Measurements from ENCODE around the gene HIVEP3. TPM values are rescaled to one million over a fixed set of nuclear protein-coding genes. Genes with fewer than 3 reads are reported as not detected.

Gene HIVEP3
- total RNA-seq, 1 experiment from 2014 or later: 0.55 TPM

DNA sequence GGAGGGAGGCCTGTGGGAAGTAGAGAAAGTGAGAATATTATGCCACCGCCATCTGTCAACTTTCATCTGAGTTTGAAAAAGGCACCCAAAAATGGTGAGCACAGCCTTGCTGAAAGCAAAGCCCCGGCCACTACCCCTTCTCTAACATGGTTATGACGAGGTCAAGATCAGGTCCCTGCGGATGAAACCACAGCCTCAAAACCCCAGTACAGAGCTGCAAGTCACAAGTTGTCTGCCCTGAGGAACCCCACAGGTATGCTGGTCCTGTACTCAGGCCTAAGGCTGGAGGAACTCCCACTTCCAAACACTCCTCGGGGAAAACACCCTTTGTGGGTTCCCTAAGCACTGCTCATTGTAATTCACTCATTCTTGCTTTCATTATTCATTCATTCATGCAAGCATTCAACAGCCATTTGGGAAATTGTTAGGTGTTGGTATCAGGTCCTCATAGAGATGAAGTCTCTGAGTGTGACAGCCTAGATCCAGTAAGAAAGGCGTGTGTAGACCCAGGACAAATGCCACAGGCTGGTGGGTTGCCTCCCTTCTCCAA lies 217.7 kb downstream of the HIVEP3 start (continued):
- TF ChIP-seq FOXJ3 (CRISPR knock-in tag; IDR thresholded peaks at IDR 0.05; ENCODE audit: borderline replicate concordance) (no peak), NFE2L1 (CRISPR knock-in tag; IDR thresholded peaks at IDR 0.05) (no peak)

- no peaks in the 10 kb centered on the region for H3K36me3 Mint-ChIP-seq
- no peak for ATAC-seq
These were observed 218.1 kb downstream of the HIVEP3 start for GRCh38 chr1:41700581-41700980.

GRCh38 chr1:41699861-41700248 lies 218.9 kb downstream of the HIVEP3 start:
- DNase-seq (ENCODE audit: low spot score): no peak
- H3K4me1 Mint-ChIP-seq: no peaks in the 10 kb centered on the region
- no peaks in the 10 kb centered on the region for H3K36me3 Mint-ChIP-seq
- CTCF ChIA-PET: interaction anchor here (1.6 kb wide), 1 partner anchor 126 kb away, joined by 6 read pairs; no protein-coding TSS in a partner anchor
- ATAC-seq: no peak
- no peak overlapping the region for H3K27ac Mint-ChIP-seq
- H3K9me3 Mint-ChIP-seq: no peaks in the 10 kb centered on the region
- H3K27me3 Mint-ChIP-seq (ENCODE audit: low read depth): no peaks in the 10 kb centered on the region
- no peak overlapping the region for H3K4me3 Mint-ChIP-seq
- POLR2A ChIA-PET: interaction anchor here (0.6 kb wide), 1 partner anchor 33 kb away, joined by 4 read pairs; no protein-coding TSS in a partner anchor
- TF ChIP-seq MYBL2 (CRISPR knock-in tag; IDR thresholded peaks at IDR 0.05): no peak
- no peak for TF ChIP-seq ZNF671 (CRISPR knock-in tag; IDR thresholded peaks at IDR 0.05)
- TF ChIP-seq, protein P1, sequence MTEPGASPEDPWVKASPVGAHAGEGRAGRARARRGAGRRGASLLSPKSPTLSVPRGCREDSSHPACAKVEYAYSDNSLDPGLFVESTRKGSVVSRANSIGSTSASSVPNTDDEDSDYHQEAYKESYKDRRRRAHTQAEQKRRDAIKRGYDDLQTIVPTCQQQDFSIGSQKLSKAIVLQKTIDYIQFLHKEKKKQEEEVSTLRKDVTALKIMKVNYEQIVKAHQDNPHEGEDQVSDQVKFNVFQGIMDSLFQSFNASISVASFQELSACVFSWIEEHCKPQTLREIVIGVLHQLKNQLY (CRISPR knock-in tag; IDR thresholded peaks at IDR 0.05): no peak
- TF ChIP-seq IRF2 (CRISPR knock-in tag; IDR thresholded peaks at IDR 0.05; ENCODE audit: borderline replicate concordance, low read depth): no peak
- no peak for TF ChIP-seq USF1 (CRISPR knock-in tag; IDR thresholded peaks at IDR 0.05)
- TF ChIP-seq ATF2 (CRISPR knock-in tag; IDR thresholded peaks at IDR 0.05; ENCODE audit: borderline replicate concordance, low read depth): no peak
- TF ChIP-seq SP1 (CRISPR knock-in tag; conservative IDR thresholded peaks at IDR 0.05): no peak

More at GRCh38 chr1:41700581-41700980, 218.1 kb downstream of the HIVEP3 start:
- TF ChIP-seq CREB1 (CRISPR knock-in tag; IDR thresholded peaks at IDR 0.05): no peak
- no peak for TF ChIP-seq GTF2I (CRISPR knock-in tag; conservative IDR thresholded peaks at IDR 0.05)
- TF ChIP-seq, protein P2, sequence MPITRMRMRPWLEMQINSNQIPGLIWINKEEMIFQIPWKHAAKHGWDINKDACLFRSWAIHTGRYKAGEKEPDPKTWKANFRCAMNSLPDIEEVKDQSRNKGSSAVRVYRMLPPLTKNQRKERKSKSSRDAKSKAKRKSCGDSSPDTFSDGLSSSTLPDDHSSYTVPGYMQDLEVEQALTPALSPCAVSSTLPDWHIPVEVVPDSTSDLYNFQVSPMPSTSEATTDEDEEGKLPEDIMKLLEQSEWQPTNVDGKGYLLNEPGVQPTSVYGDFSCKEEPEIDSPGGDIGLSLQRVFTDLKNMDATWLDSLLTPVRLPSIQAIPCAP (CRISPR knock-in tag; IDR thresholded peaks at IDR 0.05): no peak
- TF ChIP-seq ZNF423 (CRISPR knock-in tag; IDR thresholded peaks at IDR 0.05): no peak
- no peak for TF ChIP-seq FOXJ3 (CRISPR knock-in tag; IDR thresholded peaks at IDR 0.05; ENCODE audit: borderline replicate concordance)
- TF ChIP-seq, protein P3, sequence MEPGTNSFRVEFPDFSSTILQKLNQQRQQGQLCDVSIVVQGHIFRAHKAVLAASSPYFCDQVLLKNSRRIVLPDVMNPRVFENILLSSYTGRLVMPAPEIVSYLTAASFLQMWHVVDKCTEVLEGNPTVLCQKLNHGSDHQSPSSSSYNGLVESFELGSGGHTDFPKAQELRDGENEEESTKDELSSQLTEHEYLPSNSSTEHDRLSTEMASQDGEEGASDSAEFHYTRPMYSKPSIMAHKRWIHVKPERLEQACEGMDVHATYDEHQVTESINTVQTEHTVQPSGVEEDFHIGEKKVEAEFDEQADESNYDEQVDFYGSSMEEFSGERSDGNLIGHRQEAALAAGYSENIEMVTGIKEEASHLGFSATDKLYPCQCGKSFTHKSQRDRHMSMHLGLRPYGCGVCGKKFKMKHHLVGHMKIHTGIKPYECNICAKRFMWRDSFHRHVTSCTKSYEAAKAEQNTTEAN (CRISPR knock-in tag; IDR thresholded peaks at IDR 0.05): no peak
- TF ChIP-seq TP53 (CRISPR knock-in tag; IDR thresholded peaks at IDR 0.05): no peak
- TF ChIP-seq FOXK1 (CRISPR knock-in tag; IDR thresholded peaks at IDR 0.05): no peak
- no peak for TF ChIP-seq ZNF219 (CRISPR knock-in tag; IDR thresholded peaks at IDR 0.05; ENCODE audit: borderline replicate concordance)
- TF ChIP-seq, protein P4, sequence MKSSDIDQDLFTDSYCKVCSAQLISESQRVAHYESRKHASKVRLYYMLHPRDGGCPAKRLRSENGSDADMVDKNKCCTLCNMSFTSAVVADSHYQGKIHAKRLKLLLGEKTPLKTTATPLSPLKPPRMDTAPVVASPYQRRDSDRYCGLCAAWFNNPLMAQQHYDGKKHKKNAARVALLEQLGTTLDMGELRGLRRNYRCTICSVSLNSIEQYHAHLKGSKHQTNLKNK (CRISPR knock-in tag; IDR thresholded peaks at IDR 0.05): no peak
- TF ChIP-seq, protein P5, sequence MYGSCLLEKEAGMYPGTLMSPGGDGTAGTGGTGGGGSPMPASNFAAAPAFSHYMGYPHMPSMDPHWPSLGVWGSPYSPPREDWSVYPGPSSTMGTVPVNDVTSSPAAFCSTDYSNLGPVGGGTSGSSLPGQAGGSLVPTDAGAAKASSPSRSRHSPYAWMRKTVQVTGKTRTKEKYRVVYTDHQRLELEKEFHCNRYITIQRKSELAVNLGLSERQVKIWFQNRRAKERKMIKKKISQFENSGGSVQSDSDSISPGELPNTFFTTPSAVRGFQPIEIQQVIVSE (CRISPR knock-in tag; IDR thresholded peaks at IDR 0.05; ENCODE audit: borderline replicate concordance): no peak
- TF ChIP-seq, protein P1 (CRISPR knock-in tag; IDR thresholded peaks at IDR 0.05): no peak
- TF ChIP-seq ATF3 (CRISPR knock-in tag; conservative IDR thresholded peaks at IDR 0.05): no peak
- TF ChIP-seq, protein P6, sequence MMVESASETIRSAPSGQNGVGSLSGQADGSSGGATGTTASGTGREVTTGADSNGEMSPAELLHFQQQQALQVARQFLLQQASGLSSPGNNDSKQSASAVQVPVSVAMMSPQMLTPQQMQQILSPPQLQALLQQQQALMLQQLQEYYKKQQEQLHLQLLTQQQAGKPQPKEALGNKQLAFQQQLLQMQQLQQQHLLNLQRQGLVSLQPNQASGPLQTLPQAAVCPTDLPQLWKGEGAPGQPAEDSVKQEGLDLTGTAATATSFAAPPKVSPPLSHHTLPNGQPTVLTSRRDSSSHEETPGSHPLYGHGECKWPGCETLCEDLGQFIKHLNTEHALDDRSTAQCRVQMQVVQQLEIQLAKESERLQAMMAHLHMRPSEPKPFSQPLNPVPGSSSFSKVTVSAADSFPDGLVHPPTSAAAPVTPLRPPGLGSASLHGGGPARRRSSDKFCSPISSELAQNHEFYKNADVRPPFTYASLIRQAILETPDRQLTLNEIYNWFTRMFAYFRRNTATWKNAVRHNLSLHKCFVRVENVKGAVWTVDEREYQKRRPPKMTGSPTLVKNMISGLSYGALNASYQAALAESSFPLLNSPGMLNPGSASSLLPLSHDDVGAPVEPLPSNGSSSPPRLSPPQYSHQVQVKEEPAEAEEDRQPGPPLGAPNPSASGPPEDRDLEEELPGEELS (CRISPR knock-in tag; IDR thresholded peaks at IDR 0.05): no peak
- TF ChIP-seq, protein P7, sequence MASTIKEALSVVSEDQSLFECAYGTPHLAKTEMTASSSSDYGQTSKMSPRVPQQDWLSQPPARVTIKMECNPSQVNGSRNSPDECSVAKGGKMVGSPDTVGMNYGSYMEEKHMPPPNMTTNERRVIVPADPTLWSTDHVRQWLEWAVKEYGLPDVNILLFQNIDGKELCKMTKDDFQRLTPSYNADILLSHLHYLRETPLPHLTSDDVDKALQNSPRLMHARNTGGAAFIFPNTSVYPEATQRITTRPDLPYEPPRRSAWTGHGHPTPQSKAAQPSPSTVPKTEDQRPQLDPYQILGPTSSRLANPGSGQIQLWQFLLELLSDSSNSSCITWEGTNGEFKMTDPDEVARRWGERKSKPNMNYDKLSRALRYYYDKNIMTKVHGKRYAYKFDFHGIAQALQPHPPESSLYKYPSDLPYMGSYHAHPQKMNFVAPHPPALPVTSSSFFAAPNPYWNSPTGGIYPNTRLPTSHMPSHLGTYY (CRISPR knock-in tag; IDR thresholded peaks at IDR 0.05): no peak
- Mint-ChIP-seq H3K27me3 (ENCODE audit: low read depth) (no peaks in the 10 kb centered on the region), H3K4me3 (no peak overlapping the region), H3K4me1 (no peaks in the 10 kb centered on the region), H3K9me3 (no peaks in the 10 kb centered on the region), H3K27ac (no peak overlapping the region)
- POLR2A ChIA-PET: no interaction called here
- no peak for DNase-seq (ENCODE audit: low spot score)
- CTCF ChIA-PET: no interaction called here

Measured in WTC11 (cell line).